Sigmoid colon (tissue), 4 donors: ENCODE data around the gene TRIM25.

Source experiments
- POLR2AphosphoS5 ChIP-seq, 4 donors: sonication (generic); formaldehyde crosslinking; IDR thresholded peaks; one replicate each; pipeline ENCODE4 v1.6.1; 2017; ENCODE audit warnings: antibody characterized with exemption in 4 of 4
- TF ChIP-seq, protein P1 (sequence below), 4 experiments: fragments of 450-650 bp in 3 of 4; fragments of 200-600 bp in 1 of 4; IDR thresholded peaks; one replicate each; pipeline ENCODE4 v1.5.1; 2016 to 2019; ENCODE audit warnings: antibody characterized with exemption in 4 of 4, mild to moderate bottlenecking in 3 of 4, moderate library complexity in 2 of 4

- peak; percentile 90 to 97 (median 97) for TF ChIP-seq POLR2AphosphoS5 (IDR thresholded peaks at IDR 0.05)
- TF ChIP-seq, protein P1, sequence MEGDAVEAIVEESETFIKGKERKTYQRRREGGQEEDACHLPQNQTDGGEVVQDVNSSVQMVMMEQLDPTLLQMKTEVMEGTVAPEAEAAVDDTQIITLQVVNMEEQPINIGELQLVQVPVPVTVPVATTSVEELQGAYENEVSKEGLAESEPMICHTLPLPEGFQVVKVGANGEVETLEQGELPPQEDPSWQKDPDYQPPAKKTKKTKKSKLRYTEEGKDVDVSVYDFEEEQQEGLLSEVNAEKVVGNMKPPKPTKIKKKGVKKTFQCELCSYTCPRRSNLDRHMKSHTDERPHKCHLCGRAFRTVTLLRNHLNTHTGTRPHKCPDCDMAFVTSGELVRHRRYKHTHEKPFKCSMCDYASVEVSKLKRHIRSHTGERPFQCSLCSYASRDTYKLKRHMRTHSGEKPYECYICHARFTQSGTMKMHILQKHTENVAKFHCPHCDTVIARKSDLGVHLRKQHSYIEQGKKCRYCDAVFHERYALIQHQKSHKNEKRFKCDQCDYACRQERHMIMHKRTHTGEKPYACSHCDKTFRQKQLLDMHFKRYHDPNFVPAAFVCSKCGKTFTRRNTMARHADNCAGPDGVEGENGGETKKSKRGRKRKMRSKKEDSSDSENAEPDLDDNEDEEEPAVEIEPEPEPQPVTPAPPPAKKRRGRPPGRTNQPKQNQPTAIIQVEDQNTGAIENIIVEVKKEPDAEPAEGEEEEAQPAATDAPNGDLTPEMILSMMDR (IDR thresholded peaks at IDR 0.05), result peak in 1 of 4 experiments; percentile 5
These were observed at the start of gene TRIM25 for GRCh38 chr17:56913867-56914580.
